ENCODE data around the gene ADAMTSL5.

ADAMTSL5 gene

DNA sequence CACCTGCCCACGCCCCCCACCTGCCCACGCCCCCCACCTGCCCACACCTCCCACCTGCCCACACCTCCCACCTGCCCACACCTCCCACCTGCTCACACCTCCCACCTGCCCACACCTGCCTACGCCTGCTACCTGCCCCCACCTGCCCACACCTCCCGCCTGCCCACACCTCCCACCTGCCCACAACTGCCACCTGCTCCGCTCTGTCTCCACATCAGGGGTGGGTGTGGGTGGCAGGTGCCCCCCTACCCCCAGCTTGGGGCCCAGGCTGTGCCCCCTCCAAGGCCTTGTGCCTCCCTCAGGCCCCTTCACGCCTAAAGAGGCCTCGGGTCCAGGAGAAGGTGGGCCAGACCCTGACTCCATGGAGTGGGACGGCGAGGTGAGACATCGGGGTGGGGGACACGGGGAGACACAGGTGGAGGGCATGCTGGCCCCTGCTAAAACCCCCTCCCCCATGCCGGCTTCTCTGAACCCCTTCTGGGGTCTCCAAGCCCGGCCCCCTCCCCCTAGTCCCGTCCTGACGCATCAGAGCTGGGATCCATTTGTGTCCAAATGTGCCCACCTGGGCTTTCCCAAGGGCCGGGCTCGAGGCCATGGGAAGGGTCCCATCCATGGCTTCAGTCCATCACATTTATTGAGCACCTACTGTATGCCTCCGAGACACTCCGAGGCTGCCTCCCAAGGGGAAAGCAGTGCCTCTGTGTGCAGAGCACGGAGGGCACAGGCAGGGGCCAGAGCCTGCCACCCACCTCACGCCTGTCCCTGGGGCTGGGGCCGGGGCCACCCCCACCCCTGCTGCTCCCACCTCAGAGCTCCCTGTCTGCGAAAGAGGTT is 16.0 kb upstream of the ADAMTSL5 start:
- peaks cover 19% of the 10 kb centered on the region for H3K27me3 ChIP-seq (ENCODE audit: control insufficient read depth, insufficient read depth, low read length)
- H3K4me2 ChIP-seq (ENCODE audit: low read length) = no peak overlapping the region
- no peak overlapping the region for H3K4me3 ChIP-seq (ENCODE audit: low read length)
- no peaks in the 10 kb centered on the region for H3K36me3 ChIP-seq (ENCODE audit: insufficient read depth, low read length)
- no peaks in the 10 kb centered on the region for H3K4me1 ChIP-seq (ENCODE audit: control insufficient read depth, insufficient read depth, low read length)
- H3K9ac ChIP-seq (ENCODE audit: low read depth, low read length) = no peak overlapping the region
- H3K9me3 ChIP-seq (replicated peaks; ENCODE audit: low read length) = no peaks in the 10 kb centered on the region

DNA sequence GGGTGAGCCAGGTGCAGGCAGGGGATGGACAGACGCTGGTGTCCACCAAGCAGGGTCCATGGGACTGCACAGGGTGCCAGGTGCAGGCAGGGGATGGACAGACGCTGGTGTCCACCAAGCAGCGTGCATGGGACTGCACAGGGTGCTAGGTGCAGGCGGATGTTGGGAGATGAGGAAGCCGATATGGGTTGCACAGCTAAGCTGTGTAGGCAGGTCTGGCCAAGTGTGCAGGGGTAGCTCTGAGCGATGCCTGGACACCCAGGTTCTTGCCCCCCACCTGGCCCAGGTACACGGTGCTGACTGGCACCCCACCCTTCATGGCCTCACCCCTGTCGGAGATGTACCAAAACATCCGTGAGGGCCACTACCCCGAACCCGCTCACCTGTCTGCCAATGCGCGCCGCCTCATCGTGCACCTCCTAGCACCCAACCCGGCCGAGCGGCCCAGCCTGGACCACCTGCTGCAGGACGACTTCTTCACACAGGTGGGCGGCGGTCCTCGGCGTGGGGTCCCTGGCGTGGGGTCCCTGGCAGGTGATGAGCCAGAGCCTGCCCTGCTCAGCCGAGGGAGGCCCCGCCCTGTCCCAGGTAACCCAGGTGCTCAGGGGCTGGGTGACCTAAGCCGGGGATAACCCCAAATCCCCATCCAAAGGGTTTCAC is 15.0 kb upstream of the ADAMTSL5 start:
- Histone ChIP-seq H3K36me3 (ENCODE audit: insufficient read depth, low read length) (no peaks in the 10 kb centered on the region), H3K27me3 (ENCODE audit: control insufficient read depth, insufficient read depth, low read length) (peaks cover 27% of the 10 kb centered on the region), H3K9ac (ENCODE audit: low read depth, low read length) (no peak overlapping the region), H3K4me2 (ENCODE audit: low read length) (no peak overlapping the region), H3K4me3 (ENCODE audit: low read length) (no peak overlapping the region), H3K4me1 (ENCODE audit: control insufficient read depth, insufficient read depth, low read length) (no peaks in the 10 kb centered on the region), H3K9me3 (replicated peaks; ENCODE audit: low read length) (no peaks in the 10 kb centered on the region)

DNA sequence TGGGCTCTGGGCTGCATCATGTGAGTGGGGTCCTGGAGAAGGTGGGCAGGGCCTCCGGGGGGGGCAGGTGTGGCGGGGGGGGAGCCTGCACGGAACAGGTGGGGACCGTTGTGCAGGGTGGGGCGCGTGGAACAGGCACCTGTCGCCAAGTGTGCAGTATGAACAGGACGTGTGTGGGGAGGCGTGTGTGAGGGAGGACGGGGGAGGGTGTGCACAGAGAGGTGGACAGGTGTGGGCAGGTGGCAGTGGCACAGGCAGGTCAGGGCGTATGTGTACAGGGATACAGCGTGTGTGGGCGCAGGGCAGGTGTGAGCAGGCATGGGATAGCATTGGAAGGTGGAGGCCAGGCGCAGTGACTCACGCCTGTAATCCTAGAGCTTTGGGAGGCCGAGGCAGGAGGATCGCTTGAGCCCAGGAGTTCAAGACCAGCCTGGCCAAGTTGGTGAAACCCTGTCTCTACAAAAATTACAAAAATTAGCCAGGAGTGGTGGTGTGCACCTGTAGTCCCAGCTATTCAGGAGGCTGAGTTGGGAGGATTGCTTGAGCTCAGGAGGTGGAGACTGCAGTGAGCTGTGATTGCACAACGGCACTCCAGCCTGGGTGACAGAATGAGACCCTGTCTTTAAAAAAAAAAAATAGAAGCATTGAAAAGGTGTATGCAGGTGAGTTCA is 14.3 kb upstream of the ADAMTSL5 start:
- Histone ChIP-seq H3K4me1 (ENCODE audit: control insufficient read depth, insufficient read depth, low read length) (no peaks in the 10 kb centered on the region), H3K27me3 (ENCODE audit: control insufficient read depth, insufficient read depth, low read length) (peaks cover 31% of the 10 kb centered on the region), H3K36me3 (ENCODE audit: insufficient read depth, low read length) (no peaks in the 10 kb centered on the region), H3K9me3 (replicated peaks; ENCODE audit: low read length) (no peaks in the 10 kb centered on the region), H3K4me2 (ENCODE audit: low read length) (no peak overlapping the region), H3K4me3 (ENCODE audit: low read length) (no peak overlapping the region), H3K9ac (ENCODE audit: low read depth, low read length) (no peak overlapping the region)

DNA sequence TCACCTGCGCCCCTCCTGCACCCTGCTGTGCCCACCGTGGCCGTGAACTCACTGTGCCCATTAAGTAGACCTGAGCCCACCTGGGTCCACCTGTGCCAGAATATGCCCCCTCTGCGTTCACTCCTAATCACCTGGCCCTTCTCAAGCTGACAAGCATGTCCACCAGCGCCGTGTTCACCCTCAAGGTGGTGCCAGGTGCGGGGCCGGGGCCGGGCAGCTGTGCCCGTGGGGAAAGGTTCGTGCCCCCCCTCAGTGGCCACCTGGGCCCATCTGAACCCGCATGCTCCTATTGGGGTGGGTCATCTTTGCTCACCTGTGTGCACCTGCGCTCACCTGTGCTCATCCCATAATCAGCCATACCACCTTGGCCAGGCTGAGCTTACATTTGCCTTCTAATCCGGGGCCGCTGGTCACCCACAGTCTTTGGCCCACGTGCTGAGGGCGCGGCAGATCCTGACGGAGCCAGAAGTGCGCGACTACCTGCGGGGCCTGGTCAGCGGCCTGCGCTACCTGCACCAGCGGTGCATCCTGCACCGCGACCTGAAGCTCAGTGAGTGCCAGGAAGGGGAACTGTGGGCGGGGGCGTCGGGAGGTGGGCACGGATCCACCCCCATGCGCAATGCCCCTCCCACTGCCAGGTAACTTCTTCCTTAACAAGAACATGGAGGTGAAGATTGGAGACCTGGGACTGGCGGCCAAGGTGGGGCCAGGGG is 13.4 kb upstream of the ADAMTSL5 start:
- H3K9me3 ChIP-seq (replicated peaks; ENCODE audit: low read length) = no peaks in the 10 kb centered on the region
- H3K27me3 ChIP-seq (ENCODE audit: control insufficient read depth, insufficient read depth, low read length) = peaks cover 34% of the 10 kb centered on the region

DNA sequence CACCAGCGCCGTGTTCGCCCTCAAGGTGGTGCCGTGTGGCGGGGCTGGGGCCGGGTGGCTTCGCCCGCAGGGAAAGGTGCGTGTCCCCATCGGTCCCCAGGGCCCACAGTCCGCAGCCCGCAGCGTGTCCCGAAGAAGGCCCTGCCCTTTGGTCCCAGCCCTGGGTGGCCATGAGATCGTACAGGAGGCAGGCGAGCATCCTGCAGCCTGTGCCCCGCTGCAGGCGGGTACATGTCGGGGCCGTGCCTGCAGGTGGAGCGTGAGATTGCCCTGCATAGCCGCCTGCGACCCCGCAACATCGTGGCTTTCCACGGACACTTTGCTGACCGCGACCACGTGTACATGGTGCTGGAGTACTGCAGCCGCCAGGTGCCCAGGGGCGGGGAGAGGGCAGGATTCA is 12.5 kb upstream of the ADAMTSL5 start:
- no peaks in the 10 kb centered on the region for H3K4me1 ChIP-seq (ENCODE audit: control insufficient read depth, insufficient read depth, low read length)
- H3K27me3 ChIP-seq (ENCODE audit: control insufficient read depth, insufficient read depth, low read length) = peaks cover 34% of the 10 kb centered on the region
- H3K9me3 ChIP-seq (replicated peaks; ENCODE audit: low read length) = no peaks in the 10 kb centered on the region

More for the DNA sequence above, 13.4 kb upstream of the ADAMTSL5 start:
- Histone ChIP-seq H3K4me2 (ENCODE audit: low read length) (no peak overlapping the region), H3K36me3 (ENCODE audit: insufficient read depth, low read length) (no peaks in the 10 kb centered on the region), H3K4me3 (ENCODE audit: low read length) (no peak overlapping the region), H3K4me1 (ENCODE audit: control insufficient read depth, insufficient read depth, low read length) (no peaks in the 10 kb centered on the region), H3K9ac (ENCODE audit: low read depth, low read length) (no peak overlapping the region)

DNA sequence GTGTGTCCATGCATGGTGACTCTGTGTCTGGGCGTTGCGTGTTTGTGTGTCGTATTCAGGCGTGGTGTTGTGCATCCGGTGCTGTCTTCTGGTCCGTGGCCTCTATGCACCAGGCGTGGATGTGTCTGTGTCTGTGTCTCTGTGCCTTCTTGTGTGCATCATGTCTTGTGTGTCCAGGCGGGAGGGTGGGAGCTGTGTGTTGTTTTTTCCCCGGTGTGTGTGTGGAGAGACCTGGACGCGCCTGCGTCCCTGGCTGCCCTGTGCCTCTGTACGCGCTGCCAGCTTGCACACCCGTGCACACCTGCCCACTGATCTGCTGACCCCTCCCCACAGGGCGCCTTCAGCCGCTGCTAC is 12.1 kb upstream of the ADAMTSL5 start:
- H3K4me3 ChIP-seq (ENCODE audit: low read length) = no peak overlapping the region
- H3K27me3 ChIP-seq (ENCODE audit: control insufficient read depth, insufficient read depth, low read length) = peaks cover 34% of the 10 kb centered on the region
- H3K9ac ChIP-seq (ENCODE audit: low read depth, low read length) = no peak overlapping the region
- no peaks in the 10 kb centered on the region for H3K9me3 ChIP-seq (replicated peaks; ENCODE audit: low read length)
- no peak overlapping the region for H3K4me2 ChIP-seq (ENCODE audit: low read length)
- H3K4me1 ChIP-seq (ENCODE audit: control insufficient read depth, insufficient read depth, low read length) = no peaks in the 10 kb centered on the region
- no peaks in the 10 kb centered on the region for H3K36me3 ChIP-seq (ENCODE audit: insufficient read depth, low read length)

More for the DNA sequence above, 12.5 kb upstream of the ADAMTSL5 start:
- Histone ChIP-seq H3K4me2 (ENCODE audit: low read length) (no peak overlapping the region), H3K36me3 (ENCODE audit: insufficient read depth, low read length) (no peaks in the 10 kb centered on the region), H3K4me3 (ENCODE audit: low read length) (no peak overlapping the region), H3K9ac (ENCODE audit: low read depth, low read length) (no peak overlapping the region)

DNA sequence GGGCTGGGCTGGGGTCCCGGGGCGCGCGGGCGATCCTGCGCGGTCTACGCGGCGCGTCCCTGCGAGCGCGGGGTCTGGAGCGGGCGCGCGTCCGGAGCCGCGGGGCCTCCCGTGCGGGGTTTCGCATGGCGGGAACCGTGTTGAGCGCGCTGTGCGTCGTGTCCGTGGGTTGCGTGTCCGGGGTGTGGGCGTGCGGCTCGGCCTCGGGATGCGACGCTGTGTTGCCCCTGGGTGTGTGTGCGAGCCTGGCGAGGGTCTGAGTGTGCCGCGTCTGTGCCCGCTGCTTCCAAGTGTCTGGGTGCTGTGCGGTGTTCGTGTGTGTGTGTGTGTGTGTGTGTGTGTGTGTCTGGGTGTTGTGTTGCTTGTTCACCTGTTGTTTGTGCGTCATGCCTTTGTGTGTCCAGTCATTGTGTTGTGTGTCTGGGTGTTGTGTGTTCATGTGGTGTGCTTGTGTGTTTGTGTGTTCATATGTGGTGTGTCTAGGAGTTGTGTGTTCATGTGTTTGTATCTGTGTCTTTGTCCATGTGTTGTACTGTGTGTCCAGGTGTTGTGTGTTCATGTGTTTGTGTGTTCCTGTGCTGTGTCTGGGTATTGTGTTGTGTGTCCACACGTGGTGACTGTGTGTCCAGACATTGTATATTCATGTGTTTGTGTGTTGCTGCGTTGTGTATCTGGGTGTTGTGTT is 11.6 kb upstream of the ADAMTSL5 start:
- Histone ChIP-seq H3K4me2 (ENCODE audit: low read length) (peak overlapping the region; percentile 25), H3K9me3 (replicated peaks; ENCODE audit: low read length) (no peaks in the 10 kb centered on the region)

DNA sequence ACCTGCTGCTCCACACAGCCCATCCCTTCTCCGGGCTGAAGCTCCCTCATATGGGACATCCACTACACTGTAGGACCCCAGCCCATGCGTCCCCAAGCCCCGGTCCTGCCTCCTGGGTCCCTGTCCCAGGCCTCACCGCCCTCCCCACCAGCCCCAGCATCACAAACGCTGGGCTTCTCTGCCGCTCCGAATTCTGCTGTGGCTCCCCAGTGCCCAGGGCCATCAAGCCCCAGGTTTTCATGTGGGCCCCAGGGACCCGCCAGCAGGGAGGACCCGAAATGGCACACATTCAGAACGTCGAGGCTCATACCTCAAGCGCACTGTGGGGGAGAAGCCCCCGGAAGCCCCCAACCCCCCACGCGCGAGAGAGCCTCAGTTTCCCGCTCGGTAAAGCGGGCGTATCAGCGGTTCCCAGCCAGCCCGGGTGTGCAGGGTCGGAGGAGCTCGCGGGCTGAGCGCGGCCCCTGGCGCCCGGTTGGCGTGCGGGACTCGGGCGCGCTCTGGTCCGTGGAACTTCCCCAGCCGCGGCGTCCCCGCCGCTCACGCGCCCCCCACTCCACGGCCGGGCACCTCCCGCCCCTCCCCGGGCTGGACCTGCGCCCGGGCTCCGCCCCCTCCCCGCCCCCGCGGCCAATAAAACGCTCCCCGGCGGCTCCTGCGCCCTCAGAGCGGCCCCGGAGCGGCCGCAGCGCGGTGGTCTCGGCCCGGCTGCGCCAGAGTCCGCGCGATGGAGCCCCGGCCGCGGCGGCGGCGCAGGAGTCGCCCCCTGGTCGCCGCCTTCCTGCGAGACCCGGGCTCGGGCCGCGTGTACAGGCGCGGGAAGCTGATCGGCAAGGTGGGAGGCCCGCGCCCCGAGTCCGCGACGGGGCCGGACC is 10.8 kb upstream of the ADAMTSL5 start, which contains the start of gene PLK5:
PLK5 (plus strand) TSS at position 666 of the 875 bp plus-strand sequence. CDS start 2,920 bp downstream, outside the sequence.
- Histone ChIP-seq H3K9me3 (replicated peaks; ENCODE audit: low read length) (no peaks in the 10 kb centered on the region), H3K4me2 (ENCODE audit: low read length) (peak within 1 kb of the TSS; percentile 25), H3K36me3 (ENCODE audit: insufficient read depth, low read length) (no peaks in the 10 kb centered on the region), H3K27me3 (ENCODE audit: control insufficient read depth, insufficient read depth, low read length) (peaks cover 39% of the 10 kb centered on the region), H3K4me1 (ENCODE audit: control insufficient read depth, insufficient read depth, low read length) (no peaks in the 10 kb centered on the region), H3K4me3 (ENCODE audit: low read length) (no peak within 1 kb of the TSS), H3K9ac (ENCODE audit: low read depth, low read length) (no peak within 1 kb of the TSS)

More for the DNA sequence above, 11.6 kb upstream of the ADAMTSL5 start:
- no peaks in the 10 kb centered on the region for H3K36me3 ChIP-seq (ENCODE audit: insufficient read depth, low read length)
- no peak overlapping the region for H3K9ac ChIP-seq (ENCODE audit: low read depth, low read length)
- no peaks in the 10 kb centered on the region for H3K4me1 ChIP-seq (ENCODE audit: control insufficient read depth, insufficient read depth, low read length)
- peaks cover 34% of the 10 kb centered on the region for H3K27me3 ChIP-seq (ENCODE audit: control insufficient read depth, insufficient read depth, low read length)
- H3K4me3 ChIP-seq (ENCODE audit: low read length) = no peak overlapping the region

DNA sequence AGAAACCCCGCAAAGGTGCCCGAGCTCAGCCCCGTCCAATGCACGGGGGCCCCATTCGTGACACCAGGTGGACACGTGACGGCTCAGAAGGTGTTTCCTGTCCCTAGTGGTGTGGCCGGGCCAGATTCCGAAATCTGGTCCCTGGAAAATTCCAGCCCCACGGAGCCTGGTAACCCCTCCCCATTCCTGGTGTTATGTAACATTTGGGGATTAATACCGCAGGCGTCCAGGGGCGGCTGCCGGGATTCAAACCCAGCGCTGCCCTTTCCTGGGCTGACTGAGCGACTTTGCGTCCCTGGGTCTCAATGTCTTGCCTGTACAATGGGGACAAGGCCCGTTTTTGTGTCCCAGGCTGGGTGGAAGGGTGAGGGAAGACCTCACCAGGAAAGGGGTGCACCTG is 10.0 kb upstream of the ADAMTSL5 start:
- no peak overlapping the region for H3K4me3 ChIP-seq (ENCODE audit: low read length)
- no peaks in the 10 kb centered on the region for H3K4me1 ChIP-seq (ENCODE audit: control insufficient read depth, insufficient read depth, low read length)
- H3K9me3 ChIP-seq (replicated peaks; ENCODE audit: low read length) = no peaks in the 10 kb centered on the region
- H3K36me3 ChIP-seq (ENCODE audit: insufficient read depth, low read length) = no peaks in the 10 kb centered on the region
- no peak overlapping the region for H3K4me2 ChIP-seq (ENCODE audit: low read length)
- no peak overlapping the region for H3K9ac ChIP-seq (ENCODE audit: low read depth, low read length)
- H3K27me3 ChIP-seq (ENCODE audit: control insufficient read depth, insufficient read depth, low read length) = peaks cover 45% of the 10 kb centered on the region

DNA sequence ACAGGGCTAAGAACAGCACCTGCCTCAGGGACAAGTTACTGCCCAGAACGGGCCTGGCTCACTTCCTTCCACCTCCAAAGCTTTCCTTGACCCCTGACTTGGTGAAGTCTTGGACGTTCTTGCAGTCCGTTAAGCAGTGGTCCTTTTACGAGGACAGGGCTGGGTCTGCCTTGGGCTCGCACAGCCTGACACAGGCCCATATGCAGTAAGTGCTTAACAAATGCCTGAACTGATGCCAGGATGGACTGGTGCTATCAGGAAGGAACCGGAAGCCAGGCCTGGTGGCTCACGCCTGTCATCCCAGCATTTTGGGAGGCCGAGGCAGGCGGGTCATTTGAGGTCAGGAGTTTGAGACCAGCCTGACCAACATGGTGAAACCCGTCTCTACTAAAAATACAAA is 9.2 kb upstream of the ADAMTSL5 start:
- Histone ChIP-seq H3K4me1 (ENCODE audit: control insufficient read depth, insufficient read depth, low read length) (no peaks in the 10 kb centered on the region), H3K9ac (ENCODE audit: low read depth, low read length) (no peak overlapping the region), H3K4me2 (ENCODE audit: low read length) (no peak overlapping the region), H3K4me3 (ENCODE audit: low read length) (no peak overlapping the region), H3K9me3 (replicated peaks; ENCODE audit: low read length) (no peaks in the 10 kb centered on the region), H3K36me3 (ENCODE audit: insufficient read depth, low read length) (no peaks in the 10 kb centered on the region), H3K27me3 (ENCODE audit: control insufficient read depth, insufficient read depth, low read length) (peaks cover 45% of the 10 kb centered on the region)
